ENCODE measurements around the gene TMEM178A. TPM values are rescaled to one million over a fixed set of nuclear protein-coding genes. Genes with fewer than 3 reads are reported as not detected.

Gene TMEM178A
- total RNA-seq, 2 donors from 2014 or later: 5.5 to 7.4 TPM

DNA sequence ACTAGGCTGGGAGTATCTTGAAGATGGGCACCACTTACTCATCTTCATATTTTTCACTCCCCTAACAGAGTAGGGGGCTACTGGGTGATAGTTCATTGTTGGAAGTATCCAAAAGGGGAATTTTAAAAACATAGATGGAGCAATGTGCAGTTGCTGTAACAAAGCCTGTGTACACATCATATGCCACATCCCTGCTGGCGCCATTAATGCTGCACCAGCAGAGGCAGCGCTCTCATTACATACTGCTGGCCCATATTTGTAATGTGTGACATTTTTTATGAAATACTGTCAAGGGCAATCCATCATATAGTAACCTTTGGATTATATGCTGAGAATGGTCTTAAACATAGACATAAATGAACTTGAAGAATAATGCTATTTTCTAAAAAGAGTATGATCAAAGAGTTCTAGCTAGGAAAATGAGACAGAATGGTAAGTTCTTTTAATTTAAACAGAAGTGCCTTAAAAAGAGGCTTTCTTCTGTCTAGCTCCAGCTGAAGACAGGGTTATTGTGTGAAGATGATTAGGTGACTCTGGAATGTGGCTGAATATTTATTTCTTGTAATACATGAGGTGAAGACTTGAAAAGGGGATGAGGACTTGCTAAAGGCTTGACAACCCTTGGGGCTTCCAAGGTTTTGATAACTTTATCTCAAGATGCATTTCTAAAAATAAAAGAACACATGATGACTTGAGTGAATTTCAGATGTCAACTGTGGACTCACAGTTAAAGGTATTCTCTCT, 2.4 kb upstream of the TMEM178A start:
- Histone ChIP-seq H3K4me1 (ENCODE audit: control insufficient read depth, insufficient read depth, low read length) (no peaks in the 10 kb centered on the region), H3K9ac (ENCODE audit: extremely low read depth, low read length, poor library complexity, severe bottlenecking) (no peak overlapping the region), H3K4me3 (ENCODE audit: low read length) (no peak overlapping the region), H3K9me3 (ENCODE audit: control insufficient read depth, low read length) (no peaks in the 10 kb centered on the region), H3K36me3 (ENCODE audit: control insufficient read depth, insufficient read depth, low read length) (no peaks in the 10 kb centered on the region), H3K27me3 (ENCODE audit: control insufficient read depth, insufficient read depth, low read length, poor library complexity, severe bottlenecking) (peaks cover 36% of the 10 kb centered on the region), H3K27ac (ENCODE audit: low read depth, low read length) (no peak overlapping the region)
- no peak for DNase-seq
- H3K36me3 Mint-ChIP-seq (ENCODE audit: low read depth): no peaks in the 10 kb centered on the region
- H3K27ac Mint-ChIP-seq: no peak overlapping the region
- no peaks in the 10 kb centered on the region for H3K9me3 Mint-ChIP-seq
- no peak overlapping the region for H3K4me3 Mint-ChIP-seq
- TF ChIP-seq, protein P1, sequence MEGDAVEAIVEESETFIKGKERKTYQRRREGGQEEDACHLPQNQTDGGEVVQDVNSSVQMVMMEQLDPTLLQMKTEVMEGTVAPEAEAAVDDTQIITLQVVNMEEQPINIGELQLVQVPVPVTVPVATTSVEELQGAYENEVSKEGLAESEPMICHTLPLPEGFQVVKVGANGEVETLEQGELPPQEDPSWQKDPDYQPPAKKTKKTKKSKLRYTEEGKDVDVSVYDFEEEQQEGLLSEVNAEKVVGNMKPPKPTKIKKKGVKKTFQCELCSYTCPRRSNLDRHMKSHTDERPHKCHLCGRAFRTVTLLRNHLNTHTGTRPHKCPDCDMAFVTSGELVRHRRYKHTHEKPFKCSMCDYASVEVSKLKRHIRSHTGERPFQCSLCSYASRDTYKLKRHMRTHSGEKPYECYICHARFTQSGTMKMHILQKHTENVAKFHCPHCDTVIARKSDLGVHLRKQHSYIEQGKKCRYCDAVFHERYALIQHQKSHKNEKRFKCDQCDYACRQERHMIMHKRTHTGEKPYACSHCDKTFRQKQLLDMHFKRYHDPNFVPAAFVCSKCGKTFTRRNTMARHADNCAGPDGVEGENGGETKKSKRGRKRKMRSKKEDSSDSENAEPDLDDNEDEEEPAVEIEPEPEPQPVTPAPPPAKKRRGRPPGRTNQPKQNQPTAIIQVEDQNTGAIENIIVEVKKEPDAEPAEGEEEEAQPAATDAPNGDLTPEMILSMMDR (conservative IDR thresholded peaks at IDR 0.05): no peak
- peaks cover 44% of the 10 kb centered on the region for H3K27me3 Mint-ChIP-seq (ENCODE audit: insufficient read depth)
- 100% methylated on average over 1 to 2 of the region's 2 CpGs for WGBS, 2 experiments (ENCODE audit: insufficient coverage in 1 of 2, insufficient read length in 1 of 2)
- H3K4me1 Mint-ChIP-seq: peaks cover 11% of the 10 kb centered on the region

DNA sequence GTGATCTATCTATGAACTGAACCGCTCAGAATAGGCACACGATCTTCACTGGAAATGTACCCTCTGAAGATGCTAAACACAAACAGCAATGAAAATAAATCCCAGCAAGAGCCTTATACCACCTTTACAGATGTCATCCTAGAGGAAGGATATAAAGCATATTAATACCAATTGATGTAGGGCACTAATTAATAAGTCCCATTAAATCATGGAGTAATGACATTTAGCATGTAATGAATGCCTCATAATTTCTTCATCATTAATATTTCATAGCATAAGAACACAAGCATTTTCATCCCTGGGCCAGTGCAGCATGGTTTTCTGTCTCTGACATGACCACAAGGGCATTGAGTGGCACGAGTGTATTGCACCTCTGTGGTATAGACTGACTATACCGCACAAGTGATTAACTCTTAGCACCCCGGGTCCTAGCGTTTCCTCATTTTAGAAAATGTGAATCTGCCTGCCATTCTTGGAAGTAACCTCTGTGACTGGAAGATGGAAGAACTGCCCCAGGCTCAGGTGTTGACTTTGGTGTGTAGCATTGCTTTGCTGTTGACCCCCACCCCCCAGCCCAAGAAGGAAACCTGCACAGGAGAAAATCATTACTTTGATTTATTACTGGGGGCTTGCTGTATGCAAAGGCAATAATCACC, 1.4 kb upstream of the TMEM178A start:
- WGBS, 2 experiments (ENCODE audit: insufficient coverage in 1 of 2, insufficient read length in 1 of 2): 82 to 83% methylated on average over 3 to 6 of the region's 6 CpGs
- TF ChIP-seq, protein P1 (conservative IDR thresholded peaks at IDR 0.05): no peak

DNA sequence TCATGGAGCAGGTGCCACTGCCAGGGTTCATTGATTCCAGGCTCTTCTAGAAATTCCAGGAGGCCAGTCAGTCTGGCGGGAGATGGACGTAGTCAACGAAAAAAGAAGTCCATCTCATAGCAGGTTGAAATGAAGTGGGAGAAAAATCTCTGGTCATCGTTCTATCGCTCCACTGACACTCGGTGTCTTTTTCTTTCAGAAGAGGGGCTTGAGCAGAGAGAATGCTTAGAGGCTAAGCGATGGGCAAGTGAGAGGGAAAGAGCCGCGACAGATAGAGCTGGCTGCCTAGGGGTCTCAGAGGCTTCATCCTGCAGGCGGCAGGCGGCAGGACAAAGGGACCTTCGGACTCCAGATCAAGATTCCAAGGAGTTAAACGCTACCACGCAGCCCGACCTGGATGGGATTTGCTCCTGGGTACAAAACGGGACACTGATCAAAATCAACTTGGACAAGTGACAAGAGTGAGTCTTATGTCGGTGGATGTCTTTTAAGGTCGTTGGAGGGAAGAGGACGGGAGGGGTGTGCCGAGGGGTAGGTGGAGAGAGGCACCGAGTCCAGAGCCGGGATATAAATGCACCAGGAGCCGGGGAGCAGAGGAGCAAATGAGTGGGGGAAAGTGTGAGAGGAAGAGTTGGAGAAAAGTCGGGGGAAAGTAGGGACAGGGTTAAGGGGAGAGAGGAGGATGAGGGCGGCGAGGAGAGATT, 677 bp upstream of the TMEM178A start:
- Mint-ChIP-seq H3K4me3 (peak overlapping the region; percentile 84), H3K36me3 (ENCODE audit: low read depth) (no peaks in the 10 kb centered on the region), H3K9me3 (no peaks in the 10 kb centered on the region), H3K27ac (peak overlapping the region; percentile 89), H3K4me1 (peaks cover 11% of the 10 kb centered on the region), H3K27me3 (ENCODE audit: insufficient read depth) (peaks cover 59% of the 10 kb centered on the region)
- Histone ChIP-seq H3K27me3 (ENCODE audit: control insufficient read depth, insufficient read depth, low read length, poor library complexity, severe bottlenecking) (peaks cover 50% of the 10 kb centered on the region), H3K36me3 (ENCODE audit: control insufficient read depth, insufficient read depth, low read length) (no peaks in the 10 kb centered on the region), H3K27ac (ENCODE audit: low read depth, low read length) (peak overlapping the region; percentile 69), H3K4me1 (ENCODE audit: control insufficient read depth, insufficient read depth, low read length) (no peaks in the 10 kb centered on the region), H3K4me3 (ENCODE audit: low read length) (peak overlapping the region; percentile 85), H3K9me3 (ENCODE audit: control insufficient read depth, low read length) (no peaks in the 10 kb centered on the region), H3K9ac (ENCODE audit: extremely low read depth, low read length, poor library complexity, severe bottlenecking) (no peak overlapping the region)
- 9 to 12% methylated on average over 18 to 26 of the region's 26 CpGs for WGBS, 2 experiments (ENCODE audit: insufficient coverage in 1 of 2, insufficient read length in 1 of 2)
- TF ChIP-seq, protein P1 (conservative IDR thresholded peaks at IDR 0.05): peak; percentile 50
- DNase-seq: peak; percentile 84

More for the DNA sequence above, 1.4 kb upstream of the TMEM178A start:
- peak overlapping the region; percentile 84 for H3K4me3 Mint-ChIP-seq
- H3K9me3 Mint-ChIP-seq: no peaks in the 10 kb centered on the region
- Histone ChIP-seq H3K36me3 (ENCODE audit: control insufficient read depth, insufficient read depth, low read length) (no peaks in the 10 kb centered on the region), H3K9me3 (ENCODE audit: control insufficient read depth, low read length) (no peaks in the 10 kb centered on the region), H3K9ac (ENCODE audit: extremely low read depth, low read length, poor library complexity, severe bottlenecking) (no peak overlapping the region), H3K27ac (ENCODE audit: low read depth, low read length) (no peak overlapping the region), H3K4me3 (ENCODE audit: low read length) (no peak overlapping the region), H3K4me1 (ENCODE audit: control insufficient read depth, insufficient read depth, low read length) (no peaks in the 10 kb centered on the region), H3K27me3 (ENCODE audit: control insufficient read depth, insufficient read depth, low read length, poor library complexity, severe bottlenecking) (peaks cover 46% of the 10 kb centered on the region)
- peaks cover 54% of the 10 kb centered on the region for H3K27me3 Mint-ChIP-seq (ENCODE audit: insufficient read depth)
- no peaks in the 10 kb centered on the region for H3K36me3 Mint-ChIP-seq (ENCODE audit: low read depth)
- H3K27ac Mint-ChIP-seq: no peak overlapping the region
- DNase-seq: no peak
- peaks cover 11% of the 10 kb centered on the region for H3K4me1 Mint-ChIP-seq

Measured in endodermal cell (in vitro differentiated cells).